IMR-90 (cell line): Measurements from ENCODE around the gene KLC1. TPM values are rescaled to one million over a fixed set of nuclear protein-coding genes. Genes with fewer than 3 reads are reported as not detected.

ENCODE experiments used
- ATAC-seq: fragments of 200-7000 bp; cut with Tn5 transposase; 2 replicates; pipeline ENCODE4 v1.9.1; 2020; ENCODE audit warnings: low read depth, mild to moderate bottlenecking, moderate library complexity
- BruUV-seq: library from RNA; stranded (reverse); fragments of 400-500 nt; replicated peaks from 2 replicates; lab custom pipeline; 2021; lab: Mats Ljungman, UMichigan
- CTCF ChIA-PET: fragments of 300-600 bp; formaldehyde crosslinking; extraction: SDS; loops from one replicate; lab custom pipeline; 2021; ENCODE audit warnings: antibody characterized with exemption; lab: Yijun Ruan, JAX
- POLR2A ChIA-PET: fragments of 300-600 bp; sonication (Branson Sonifier 250); formaldehyde crosslinking; loops from one replicate; lab custom pipeline; 2022; ENCODE audit warnings: antibody characterized with exemption; ENCODE audit not compliant: unreplicated experiment; lab: Charles Lee
- DNase-seq: peaks from one replicate; pipeline ENCODE4 v3.0.0; 2013
- H2AFZ ChIP-seq: replicated peaks from 2 replicates; pipeline ENCODE3; 2013; ENCODE audit warnings: low read length, mild to moderate bottlenecking; ENCODE audit not compliant: poor library complexity
- H2AK5ac ChIP-seq: 2 replicates; pipeline ENCODE4 v1.6.1; 2013; ENCODE audit warnings: low read depth, low read length, inconsistent platforms
- H2AK9ac ChIP-seq: replicated peaks from 2 replicates; pipeline ENCODE3; 2013; ENCODE audit warnings: mild to moderate bottlenecking, low read depth, low read length, moderate library complexity; ENCODE audit not compliant: poor library complexity
- H2BK120ac ChIP-seq: 2 replicates; pipeline ENCODE4 v1.6.1; 2013; ENCODE audit warnings: low read depth, low read length, inconsistent platforms
- H2BK15ac ChIP-seq: 3 replicates; pipeline ENCODE4 v1.6.1; 2013; ENCODE audit warnings: low read depth, low read length, inconsistent platforms
- H2BK20ac ChIP-seq: 2 replicates; pipeline ENCODE4 v1.6.1; 2013; ENCODE audit warnings: low read depth, mild to moderate bottlenecking, inconsistent platforms, low read length, moderate library complexity
- H2BK5ac ChIP-seq: 2 replicates; pipeline ENCODE4 v1.6.1; 2013; ENCODE audit warnings: mild to moderate bottlenecking, low read depth, low read length, inconsistent platforms; ENCODE audit not compliant: poor library complexity, severe bottlenecking
- H3K14ac ChIP-seq: replicated peaks from 2 replicates; pipeline ENCODE4 v1.6.1; 2013; ENCODE audit warnings: low read depth, low read length, inconsistent platforms
- H3K18ac ChIP-seq: 2 replicates; pipeline ENCODE4 v1.6.1; 2013; ENCODE audit warnings: low read depth, low read length, control low read depth
- H3K23ac ChIP-seq: 2 replicates; pipeline ENCODE4 v1.6.1; 2013; ENCODE audit warnings: low read depth, low read length, inconsistent platforms
- H3K27ac ChIP-seq: 2 replicates; pipeline ENCODE4 v1.5.1; 2013; ENCODE audit warnings: mild to moderate bottlenecking, control low read depth, low read length; ENCODE audit not compliant: insufficient read depth
- H3K27me3 ChIP-seq: 2 replicates; pipeline ENCODE4 v1.6.1; 2013; ENCODE audit warnings: low read length; ENCODE audit not compliant: control insufficient read depth, insufficient read depth
- H3K36me3 ChIP-seq: 2 replicates; pipeline ENCODE4 v1.6.1; 2013; ENCODE audit warnings: low read length, mixed read lengths; ENCODE audit not compliant: control insufficient read depth, insufficient read depth
- H3K4ac ChIP-seq: 2 replicates; pipeline ENCODE4 v1.6.1; 2013; ENCODE audit warnings: low read depth, low read length, inconsistent platforms
- H3K4me1 ChIP-seq: 2 replicates; pipeline ENCODE4 v1.6.1; 2013; ENCODE audit warnings: low read length, mixed read lengths; ENCODE audit not compliant: control insufficient read depth, insufficient read depth
- H3K4me2 ChIP-seq: 2 replicates; pipeline ENCODE4 v1.6.1; 2013; ENCODE audit warnings: low read depth, mild to moderate bottlenecking, control low read depth, low read length, moderate library complexity
- H3K4me3 ChIP-seq: 2 replicates; pipeline ENCODE4 v1.5.1; 2013; ENCODE audit warnings: low read depth, mild to moderate bottlenecking, control low read depth, low read length, moderate library complexity; ENCODE audit not compliant: insufficient read depth
- H3K56ac ChIP-seq: 2 replicates; pipeline ENCODE4 v1.6.1; 2013; ENCODE audit warnings: low read length, inconsistent platforms; ENCODE audit not compliant: insufficient read depth; ENCODE audit errors: extremely low read depth
- H3K79me1 ChIP-seq, 2 experiments: 2 replicates each; pipeline ENCODE4 v1.6.1; 2013; ENCODE audit warnings: low read length in 2 of 2, inconsistent platforms in 1 of 2, low read depth in 1 of 2
- H3K9ac ChIP-seq: 2 replicates; pipeline ENCODE4 v1.6.1; 2013; ENCODE audit warnings: low read depth, low read length, control low read depth
- H3K9me1 ChIP-seq: 2 replicates; pipeline ENCODE4 v1.6.1; 2013; ENCODE audit warnings: low read length, inconsistent platforms; ENCODE audit not compliant: insufficient read depth
- H3K9me3 ChIP-seq: 2 replicates; pipeline ENCODE4 v1.6.1; 2013; ENCODE audit warnings: low read length; ENCODE audit not compliant: control insufficient read depth, insufficient read depth
- H4K20me1 ChIP-seq: 2 replicates; pipeline ENCODE4 v1.6.1; 2013; ENCODE audit warnings: low read length, inconsistent platforms; ENCODE audit not compliant: insufficient read depth
- H4K5ac ChIP-seq: 2 replicates; pipeline ENCODE4 v1.6.1; 2013; ENCODE audit warnings: mild to moderate bottlenecking, low read depth, low read length, control low read depth
- H4K8ac ChIP-seq, 2 experiments: 2 replicates each; pipeline ENCODE4 v1.6.1; 2013; ENCODE audit warnings: low read depth in 2 of 2, low read length in 2 of 2, control low read depth in 1 of 2, inconsistent platforms in 1 of 2
- H4K91ac ChIP-seq: 2 replicates; pipeline ENCODE4 v1.6.1; 2013; ENCODE audit warnings: low read depth, low read length, inconsistent platforms; ENCODE audit not compliant: insufficient read depth
- BHLHE40 ChIP-seq: fragments of 150-350 bp; IDR thresholded peaks from 2 replicates; pipeline ENCODE4 v1.6.1; 2016; ENCODE audit warnings: mild to moderate bottlenecking, low read depth, low read length
- CEBPB ChIP-seq: IDR thresholded peaks from 2 replicates; pipeline ENCODE4 v1.6.1; 2012; ENCODE audit warnings: low read depth, low read length, improper control_type of control experiment
- CHD1 ChIP-seq: IDR thresholded peaks from 2 replicates; pipeline ENCODE4 v1.6.1; 2012; ENCODE audit warnings: low read depth, low read length, improper control_type of control experiment
- CTCF ChIP-seq: conservative IDR thresholded peaks from 2 replicates; pipeline ENCODE4 v1.5.1; 2012; ENCODE audit warnings: mild to moderate bottlenecking, low read depth, low read length, improper control_type of control experiment
- ELK1 ChIP-seq: fragments of 150-350 bp; IDR thresholded peaks from 2 replicates; pipeline ENCODE4 v1.6.1; 2016; ENCODE audit warnings: low read depth, mild to moderate bottlenecking, low read length, moderate library complexity, borderline replicate concordance
- FOS ChIP-seq: fragments of 150-350 bp; IDR thresholded peaks from 2 replicates; pipeline ENCODE4 v1.6.1; 2016; ENCODE audit warnings: low read depth, low read length
- MAFK ChIP-seq: IDR thresholded peaks from 2 replicates; pipeline ENCODE4 v1.6.1; 2012; ENCODE audit warnings: low read depth, low read length, improper control_type of control experiment
- MAZ ChIP-seq: IDR thresholded peaks from 2 replicates; pipeline ENCODE4 v1.6.1; 2012; ENCODE audit warnings: low read depth, mild to moderate bottlenecking, low read length, improper control_type of control experiment, moderate library complexity, borderline replicate concordance
- MXI1 ChIP-seq: IDR thresholded peaks from 2 replicates; pipeline ENCODE4 v1.6.1; 2012; ENCODE audit warnings: low read depth, mild to moderate bottlenecking, low read length, moderate library complexity, borderline replicate concordance
- NFE2L2 ChIP-seq: fragments of 150-350 bp; IDR thresholded peaks from 2 replicates; pipeline ENCODE4 v1.6.1; 2016; ENCODE audit warnings: low read depth, mild to moderate bottlenecking, low read length
- POLR2A ChIP-seq: IDR thresholded peaks from 2 replicates; pipeline ENCODE4 v1.6.1; 2012; ENCODE audit warnings: mild to moderate bottlenecking, low read depth, low read length
- RAD21 ChIP-seq: IDR thresholded peaks from 2 replicates; pipeline ENCODE4 v1.6.1; 2012; ENCODE audit warnings: low read length, improper control_type of control experiment
- RCOR1 ChIP-seq: IDR thresholded peaks from 2 replicates; pipeline ENCODE4 v1.6.1; 2012; ENCODE audit warnings: mild to moderate bottlenecking, low read length, improper control_type of control experiment; ENCODE audit not compliant: insufficient replicate concordance
- RFX5 ChIP-seq: IDR thresholded peaks from 2 replicates; pipeline ENCODE4 v1.8.0; 2012; ENCODE audit warnings: low read depth, mild to moderate bottlenecking, low read length, moderate library complexity
- SMC3 ChIP-seq: fragments of 150-350 bp; IDR thresholded peaks from 2 replicates; pipeline ENCODE4 v1.6.1; 2016; ENCODE audit warnings: low read depth, mild to moderate bottlenecking, antibody characterized with exemption, low read length, moderate library complexity
- USF2 ChIP-seq: fragments of 150-350 bp; IDR thresholded peaks from 2 replicates; pipeline ENCODE4 v1.6.1; 2017; ENCODE audit warnings: mild to moderate bottlenecking, antibody characterized with exemption, low read length, low read depth
- WGBS, 2 experiments: methylation state at CpG; one replicate each; pipeline versions ENCODE4 v1.1.5 to v1.1.7; 2013; ENCODE audit warnings: missing lambda C conversion rate in 2 of 2; ENCODE audit not compliant: insufficient read length in 1 of 2; ENCODE audit errors: extremely low coverage in 2 of 2; 5-methylcytosine and 5-hydroxymethylcytosine counted together
- dilution Hi-C: fragments of 300-500 bp; cut with HindIII; formaldehyde crosslinking; loops from one replicate; pipeline ENCODE4 v1.14.3; 2018; ENCODE audit warnings: low sequenced_read_pairs; ENCODE audit not compliant: unreplicated experiment
- in situ Hi-C: fragments of 300-500 bp; cut with MboI; formaldehyde crosslinking; loops from 3 replicates; pipeline ENCODE4 v1.14.3; 2019; ENCODE audit warnings: low sequenced_read_pairs, inconsistent platforms, mixed read lengths
- intact Hi-C: fragments of 100-400 bp; cut with micrococcal nuclease; formaldehyde crosslinking; loops from 2 replicates; pipeline ENCODE4 v1.10.0; 2022
- polyA plus RNA-seq, 3 experiments: library from polyadenylated mRNA; depleted of rRNA; stranded (reverse); fragments of >200 nt; gene quantifications; 2 replicates each; pipeline ENCODE4 v1.2.3, GENCODE V29; 2012; ENCODE audit warnings: low replicate concordance in 1 of 3
- total RNA-seq: library from RNA; depleted of rRNA; stranded (reverse); fragments of >200 nt; gene quantifications from 2 replicates; pipeline ENCODE4 v1.2.3, GENCODE V29; 2012

The KLC1 gene
- total and polyA plus RNA-seq, 2 of the 4 experiments (the other 2 are of a cell fraction), result 101 to 157 TPM

DNA sequence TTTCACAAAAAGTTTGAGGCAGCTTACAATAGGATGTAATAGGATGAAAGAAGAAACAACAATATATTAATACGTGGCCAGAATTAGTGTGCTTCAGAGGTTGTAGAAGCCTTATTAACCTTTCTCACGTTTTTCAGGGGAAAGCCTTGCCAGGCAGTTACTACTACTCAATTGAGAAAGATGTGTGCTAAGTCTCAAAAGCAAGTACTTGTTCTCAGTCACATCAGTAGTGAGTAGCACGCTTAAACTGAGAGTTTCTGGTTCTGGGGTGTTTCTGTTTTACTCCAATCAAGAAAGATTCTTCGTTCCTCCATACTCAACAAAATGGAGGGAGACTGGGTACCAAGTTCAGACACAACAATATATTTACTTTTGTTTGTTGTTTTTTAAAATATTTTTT, 38.7 kb downstream of the KLC1 start:
- no peak overlapping the region for H2AFZ ChIP-seq
- BruUV-seq, result no TSS peak

More for the DNA sequence above, 38.7 kb downstream of the KLC1 start:
- Histone ChIP-seq H3K4ac (no peak overlapping the region), H3K56ac (no peak overlapping the region), H3K18ac (no peak overlapping the region), H4K5ac (no peak overlapping the region), H3K36me3 (peaks cover 49% of the 10 kb centered on the region), H3K9me1 (peaks cover 10% of the 10 kb centered on the region), H4K8ac (no peak overlapping the region), H2BK20ac (no peak overlapping the region), H3K27me3 (no peaks in the 10 kb centered on the region), H3K4me3 (no peak overlapping the region), H3K9me3 (no peaks in the 10 kb centered on the region), H2BK120ac (no peak overlapping the region), H2AK9ac (no peak overlapping the region), H4K91ac (no peak overlapping the region), H2BK15ac (no peak overlapping the region), H3K14ac (no peak overlapping the region), H3K4me2 (no peak overlapping the region), H3K4me1 (peaks cover 13% of the 10 kb centered on the region), H2AK5ac (no peak overlapping the region), H3K79me1 (peaks cover 27 to 67% of the 10 kb centered on the region in 2 experiments), H4K20me1 (peaks cover 15% of the 10 kb centered on the region), H3K23ac (no peak overlapping the region), H3K9ac (no peak overlapping the region), H3K27ac (no peak overlapping the region), H2BK5ac (no peak overlapping the region)
- no CpG with 5 or more reads among the region's 4 CpGs for WGBS, 2 experiments
- intact Hi-C loops, result no loop called here
- TF ChIP-seq ELK1 (no peak), RAD21 (no peak), SMC3 (no peak), RCOR1 (no peak), CTCF (no peak), USF2 (no peak), BHLHE40 (no peak), CEBPB (no peak), CHD1 (no peak), MXI1 (no peak), NFE2L2 (no peak), POLR2A (no peak), MAFK (no peak), FOS (no peak), MAZ (no peak), RFX5 (no peak)
- POLR2A ChIA-PET, result no interaction called here
- dilution Hi-C loops, result no loop called here
- no peak for ATAC-seq
- no peak for DNase-seq
- CTCF ChIA-PET, result interaction anchor here (0.6 kb wide), 1 partner anchor 39 kb away, joined by 11 read pairs; no protein-coding TSS in a partner anchor
- in situ Hi-C loops, result no loop called here
